SK-N-SH treated with all-trans-retinoic acid at 6 μM for 48 hours (cell line): Measurements from ENCODE around the gene FMO4.

Experiments used
- ARNTL ChIP-seq: fragments of 450-650 bp; formaldehyde crosslinking; IDR thresholded peaks from 2 replicates; pipeline ENCODE4 v1.5.0; 2020; ENCODE audit warnings: low read depth, mild to moderate bottlenecking, moderate library complexity, borderline replicate concordance
- CREB5 ChIP-seq: fragments of 250-450 bp; sonication (Bioruptor Pico); IDR thresholded peaks from 2 replicates; pipeline ENCODE4 v1.5.1; 2020; ENCODE audit warnings: low read depth, mild to moderate bottlenecking, moderate library complexity
- CSDC2 ChIP-seq: fragments of 250-450 bp; sonication (Bioruptor Pico); IDR thresholded peaks from 2 replicates; pipeline ENCODE4 v1.5.0; 2020; ENCODE audit warnings: mild to moderate bottlenecking, moderate library complexity
- CSRNP3 ChIP-seq: fragments of 250-450 bp; sonication (Bioruptor Pico); IDR thresholded peaks from 2 replicates; pipeline ENCODE4 v1.5.1; 2021; ENCODE audit warnings: mild to moderate bottlenecking, moderate library complexity
- ESRRG ChIP-seq: fragments of 250-450 bp; sonication (Bioruptor Pico); IDR thresholded peaks from 2 replicates; pipeline ENCODE4 v1.6.1; 2021; ENCODE audit warnings: mild to moderate bottlenecking
- GLIS3 ChIP-seq: fragments of 250-450 bp; sonication (Bioruptor Pico); IDR thresholded peaks from 2 replicates; pipeline ENCODE4 v1.5.0; 2020; ENCODE audit warnings: mild to moderate bottlenecking, moderate library complexity
- ISL1 ChIP-seq: fragments of 250-450 bp; sonication (Bioruptor Pico); IDR thresholded peaks from 2 replicates; pipeline ENCODE4 v2.1.2; 2022; ENCODE audit warnings: mild to moderate bottlenecking, moderate library complexity
- PPARA ChIP-seq: fragments of 250-450 bp; sonication (Bioruptor Pico); IDR thresholded peaks from 2 replicates; pipeline ENCODE4 v1.5.0; 2020; ENCODE audit warnings: mild to moderate bottlenecking, borderline replicate concordance
- RARB ChIP-seq: fragments of 250-450 bp; sonication (Bioruptor Pico); IDR thresholded peaks from 2 replicates; pipeline ENCODE4 v1.8.0; 2021; ENCODE audit warnings: mild to moderate bottlenecking, moderate library complexity
- TCF4 ChIP-seq: fragments of 250-450 bp; sonication (Bioruptor Pico); IDR thresholded peaks from 2 replicates; pipeline ENCODE4 v1.8.0; 2021; ENCODE audit warnings: mild to moderate bottlenecking, moderate library complexity, borderline replicate concordance
- ZC3H10 ChIP-seq: fragments of 250-450 bp; sonication (Bioruptor Pico); IDR thresholded peaks from 2 replicates; pipeline ENCODE4 v1.5.1; 2021; ENCODE audit warnings: mild to moderate bottlenecking, moderate library complexity
- ZFP30 ChIP-seq: fragments of 450-650 bp; formaldehyde crosslinking; IDR thresholded peaks from 2 replicates; pipeline ENCODE4 v1.5.0; 2022; ENCODE audit warnings: mild to moderate bottlenecking, moderate library complexity
- ZNF565 ChIP-seq: fragments of 450-650 bp; formaldehyde crosslinking; conservative IDR thresholded peaks from 2 replicates; pipeline ENCODE4 v1.5.0; 2020; ENCODE audit warnings: low read depth, mild to moderate bottlenecking, moderate library complexity

GRCh38 chr1:171267391-171267790 lies 46.6 kb upstream of the FMO4 start:
- TF ChIP-seq CSDC2, result no peak
- no peak for TF ChIP-seq ZFP30 (CRISPR knock-in tag)
- TF ChIP-seq ZNF565 (CRISPR knock-in tag), result no peak
- TF ChIP-seq CSRNP3 (CRISPR knock-in tag), result no peak
- no peak for TF ChIP-seq ARNTL (CRISPR knock-in tag)
- TF ChIP-seq ZC3H10 (CRISPR knock-in tag), result no peak
- no peak for TF ChIP-seq TCF4 (CRISPR knock-in tag)
- no peak for TF ChIP-seq ESRRG (CRISPR knock-in tag)
- TF ChIP-seq CREB5, result no peak
- TF ChIP-seq ISL1 (CRISPR knock-in tag), result no peak
- no peak for TF ChIP-seq RARB (CRISPR knock-in tag)
- TF ChIP-seq GLIS3, result no peak
- TF ChIP-seq PPARA (CRISPR knock-in tag), result no peak
